ENCODE results near the gene CTSF. TPM values are rescaled to one million over a fixed set of nuclear protein-coding genes. Genes with fewer than 3 reads are reported as not detected.

CTSF gene
- total and polyA plus RNA-seq, 10 donors, result 11.4 to 60.8 (median 31.0) TPM

GRCh38 chr11:66539870-66540213 lies 28.6 kb downstream of the CTSF start:
- 89 to 96% (median 93%) methylated on average over 10 of the region's 10 CpGs for WGBS, 5 donors
- Histone ChIP-seq H3K36me3 (peaks cover 0 to 86% (median 59%) of the 10 kb centered on the region in 6 donors), H3K27ac (no peak overlapping the region), H3K9me3 (no peaks in the 10 kb centered on the region), H3K27me3 (replicated peaks in 1 of 7) (no peaks in the 10 kb centered on the region), H3K4me3 (no peak overlapping the region), H3K4me1 (peaks cover 14 to 34% (median 25%) of the 10 kb centered on the region in 6 donors)
- intact Hi-C loops (cut with DNase I; ENCODE audit: low total_unique reads), result no loop called here
- DNase-seq, result no peak
- TF ChIP-seq POLR2AphosphoS5 (IDR thresholded peaks at IDR 0.05), result peak in 1 of 3 donors; percentile 3
- TF ChIP-seq, protein P1, sequence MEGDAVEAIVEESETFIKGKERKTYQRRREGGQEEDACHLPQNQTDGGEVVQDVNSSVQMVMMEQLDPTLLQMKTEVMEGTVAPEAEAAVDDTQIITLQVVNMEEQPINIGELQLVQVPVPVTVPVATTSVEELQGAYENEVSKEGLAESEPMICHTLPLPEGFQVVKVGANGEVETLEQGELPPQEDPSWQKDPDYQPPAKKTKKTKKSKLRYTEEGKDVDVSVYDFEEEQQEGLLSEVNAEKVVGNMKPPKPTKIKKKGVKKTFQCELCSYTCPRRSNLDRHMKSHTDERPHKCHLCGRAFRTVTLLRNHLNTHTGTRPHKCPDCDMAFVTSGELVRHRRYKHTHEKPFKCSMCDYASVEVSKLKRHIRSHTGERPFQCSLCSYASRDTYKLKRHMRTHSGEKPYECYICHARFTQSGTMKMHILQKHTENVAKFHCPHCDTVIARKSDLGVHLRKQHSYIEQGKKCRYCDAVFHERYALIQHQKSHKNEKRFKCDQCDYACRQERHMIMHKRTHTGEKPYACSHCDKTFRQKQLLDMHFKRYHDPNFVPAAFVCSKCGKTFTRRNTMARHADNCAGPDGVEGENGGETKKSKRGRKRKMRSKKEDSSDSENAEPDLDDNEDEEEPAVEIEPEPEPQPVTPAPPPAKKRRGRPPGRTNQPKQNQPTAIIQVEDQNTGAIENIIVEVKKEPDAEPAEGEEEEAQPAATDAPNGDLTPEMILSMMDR (IDR thresholded peaks at IDR 0.05 in 8 of 11, conservative IDR thresholded peaks at IDR 0.05 in 3 of 11), result no peak

DNA sequence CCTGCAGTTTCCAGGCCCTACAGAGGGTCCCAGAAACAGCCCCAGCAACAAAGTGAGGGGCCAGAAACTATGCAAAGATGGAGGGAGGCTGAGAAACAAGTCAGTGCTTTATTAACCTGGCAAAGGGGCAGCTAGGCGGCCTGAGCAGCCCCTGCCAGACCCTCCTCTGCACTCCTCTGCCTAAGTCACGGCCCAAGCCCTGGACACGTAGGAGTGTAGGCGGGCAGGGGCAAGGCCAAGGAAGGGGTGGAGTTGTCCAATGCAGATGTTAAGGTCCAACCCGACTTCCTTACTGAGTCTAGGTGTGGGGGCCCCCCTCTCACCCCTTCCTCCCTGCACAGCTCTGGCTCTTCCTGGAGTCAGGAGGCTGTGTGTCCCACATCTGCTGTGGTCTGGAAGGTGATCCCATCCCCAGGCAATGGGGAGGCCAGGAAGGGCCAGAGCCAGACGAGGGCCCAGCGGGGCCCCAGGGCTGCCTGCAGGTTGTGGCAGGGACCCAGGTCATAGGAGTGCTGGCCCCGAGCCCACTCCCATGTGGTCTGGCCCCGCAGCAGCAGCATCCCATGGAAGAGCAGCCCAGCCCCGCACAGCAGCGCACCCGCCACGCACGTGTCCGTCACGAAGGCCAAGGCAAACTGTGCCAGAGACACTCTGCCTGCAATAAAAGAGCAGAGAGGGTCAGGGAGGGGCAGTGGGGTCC lies 29.1 kb downstream of the CTSF start:
- no peaks in the 10 kb centered on the region for H3K9me3 ChIP-seq
- no peaks in the 10 kb centered on the region for H3K27me3 ChIP-seq (replicated peaks in 1 of 7)
- peaks cover 9 to 28% (median 20%) of the 10 kb centered on the region in 6 donors for H3K4me1 ChIP-seq
- H3K27ac ChIP-seq, result no peak overlapping the region
- H3K4me3 ChIP-seq, result no peak overlapping the region
- no peak for DNase-seq
- intact Hi-C loops (cut with DNase I; ENCODE audit: low total_unique reads), result no loop called here
- peaks cover 0 to 90% (median 61%) of the 10 kb centered on the region in 6 donors for H3K36me3 ChIP-seq
- TF ChIP-seq POLR2A (IDR thresholded peaks at IDR 0.05), result no peak
- peak in 1 of 3 donors; percentile 47 for TF ChIP-seq POLR2AphosphoS5 (IDR thresholded peaks at IDR 0.05)
- WGBS, 5 donors, result 84 to 93% (median 87%) methylated on average over 10 to 16 of the region's 16 CpGs

GRCh38 chr11:66532784-66533183 lies 35.6 kb downstream of the CTSF start:
- Histone ChIP-seq H3K27me3 (replicated peaks in 1 of 7) (no peaks in the 10 kb centered on the region), H3K4me3 (no peak overlapping the region), H3K9me3 (no peaks in the 10 kb centered on the region), H3K4me1 (no peaks in the 10 kb centered on the region), H3K36me3 (peaks cover 0 to 92% (median 29%) of the 10 kb centered on the region in 6 donors), H3K27ac (no peak overlapping the region)
- intact Hi-C loops (cut with DNase I; ENCODE audit: low total_unique reads), result no loop called here
- no peak for DNase-seq
- WGBS, 5 donors, result 69 to 77% (median 74%) methylated on average over 6 of the region's 6 CpGs
- TF ChIP-seq POLR2A (IDR thresholded peaks at IDR 0.05) (no peak), POLR2AphosphoS5 (IDR thresholded peaks at IDR 0.05) (no peak)
- TF ChIP-seq, protein P1 (IDR thresholded peaks at IDR 0.05 in 8 of 11, conservative IDR thresholded peaks at IDR 0.05 in 3 of 11), result no peak

GRCh38 chr11:66531841-66532240 lies 36.6 kb downstream of the CTSF start:
- Histone ChIP-seq H3K4me1 (no peaks in the 10 kb centered on the region), H3K27me3 (replicated peaks in 1 of 7) (no peaks in the 10 kb centered on the region), H3K4me3 (no peak overlapping the region), H3K27ac (no peak overlapping the region), H3K36me3 (peaks cover 0 to 92% (median 27%) of the 10 kb centered on the region in 6 donors), H3K9me3 (no peaks in the 10 kb centered on the region)
- intact Hi-C loops (cut with DNase I; ENCODE audit: low total_unique reads), result no loop called here
- TF ChIP-seq POLR2A (IDR thresholded peaks at IDR 0.05) (no peak), POLR2AphosphoS5 (IDR thresholded peaks at IDR 0.05) (peak in 1 of 3 donors; percentile 49)
- TF ChIP-seq, protein P1 (IDR thresholded peaks at IDR 0.05 in 8 of 11, conservative IDR thresholded peaks at IDR 0.05 in 3 of 11), result no peak
- DNase-seq, result no peak
- 89 to 98% (median 95%) methylated on average over 5 to 11 of the region's 11 CpGs for WGBS, 5 donors
